GM19099 (cell line): ENCODE measurements around the gene CTR9.

Experiments used
- POLR2A ChIP-seq: IDR thresholded peaks from 3 replicates; pipeline ENCODE4 v1.6.1; 2011; ENCODE audit warnings: low read depth; ENCODE audit not compliant: insufficient read length; ENCODE audit errors: extremely low read depth

CTR9 gene

GRCh38 chr11:10750838-10751580, at the start of gene CTR9:
Gene CTR9, plus strand, starts transcription at chr11:10751246. Its CDS starts 167 bp downstream, at chr11:10751413.
- peak; percentile 97 for TF ChIP-seq POLR2A

- no peak for TF ChIP-seq POLR2A
Observed at GRCh38 chr11:10701982-10702381, 49.1 kb upstream of the CTR9 start.

- TF ChIP-seq POLR2A, result no peak
Observed at GRCh38 chr11:10708131-10708530, 42.9 kb upstream of the CTR9 start.

DNA sequence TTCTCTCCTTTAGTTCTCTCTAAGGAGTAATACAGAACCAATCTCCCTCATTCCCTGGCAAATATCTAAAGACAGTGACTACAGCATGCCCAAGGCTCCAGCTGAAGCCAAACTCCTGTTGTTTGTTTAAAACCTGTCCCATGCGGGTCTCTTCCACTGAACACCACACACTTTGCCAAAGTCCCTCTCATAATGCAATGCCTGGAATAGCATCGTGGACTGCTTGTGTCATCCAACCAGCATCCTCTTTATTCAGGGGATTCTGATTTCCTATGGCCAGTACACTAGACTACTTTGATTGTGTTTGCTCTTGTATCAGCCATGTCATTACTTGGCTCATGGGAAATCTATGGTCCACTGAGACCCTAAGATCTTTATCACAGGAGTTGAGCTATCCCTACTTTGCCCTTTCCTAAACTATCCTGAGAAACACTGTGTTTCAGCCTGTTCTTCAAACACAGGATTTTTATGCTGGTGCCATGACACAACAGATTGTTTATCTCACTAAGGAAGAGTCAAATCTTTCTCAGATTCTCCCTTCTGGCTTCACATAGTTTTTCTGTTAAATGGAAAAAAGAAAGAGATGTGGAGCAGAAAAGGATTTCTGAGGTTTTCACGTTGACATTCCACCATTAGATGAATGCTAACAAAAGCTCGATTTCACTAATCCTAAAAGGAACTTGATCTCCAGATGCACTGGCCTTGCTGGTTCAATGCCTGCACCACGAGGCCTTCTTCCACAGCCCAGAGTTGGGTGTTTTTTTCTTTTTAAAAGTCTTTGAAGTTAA, 41.6 kb upstream of the CTR9 start:
- TF ChIP-seq POLR2A, result no peak

GRCh38 chr11:10715571-10715970, 35.5 kb upstream of the CTR9 start:
- no peak for TF ChIP-seq POLR2A

- no peak for TF ChIP-seq POLR2A
Observed at GRCh38 chr11:10716122-10716521, 34.9 kb upstream of the CTR9 start.

DNA sequence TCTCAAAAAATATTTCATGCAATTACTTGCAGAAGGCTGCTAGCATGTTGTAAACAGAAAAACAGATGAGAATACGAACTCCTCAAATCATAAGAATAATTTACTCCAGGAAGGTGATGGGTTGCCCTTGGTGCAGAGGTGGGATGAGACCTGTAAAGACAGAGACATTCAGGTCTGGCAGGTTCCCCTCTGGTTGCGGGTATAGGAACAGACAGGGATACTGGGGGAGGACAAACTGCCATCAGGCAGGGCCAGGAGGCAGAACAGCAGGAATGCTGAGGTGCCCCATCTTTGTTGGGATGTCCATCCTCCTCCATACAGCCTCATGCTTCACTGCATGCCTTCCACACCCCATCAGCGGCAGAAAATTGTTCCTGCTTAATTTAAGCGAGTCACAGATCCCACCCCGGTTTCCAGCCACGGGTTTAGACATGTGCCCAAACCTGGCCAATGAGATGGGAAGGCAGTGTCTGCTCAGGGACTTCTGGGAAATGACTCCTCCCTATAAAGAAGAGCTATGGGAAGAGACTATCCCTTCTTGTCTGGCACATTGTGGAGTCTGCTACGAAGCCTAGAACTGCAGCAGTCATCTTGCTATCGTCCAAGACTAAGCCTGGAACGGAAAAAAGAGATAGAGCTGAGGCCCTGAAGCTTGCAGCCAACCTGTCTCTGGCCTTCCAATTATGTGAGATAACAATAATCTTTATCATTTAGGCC, 34.3 kb upstream of the CTR9 start:
- TF ChIP-seq POLR2A, result no peak

DNA sequence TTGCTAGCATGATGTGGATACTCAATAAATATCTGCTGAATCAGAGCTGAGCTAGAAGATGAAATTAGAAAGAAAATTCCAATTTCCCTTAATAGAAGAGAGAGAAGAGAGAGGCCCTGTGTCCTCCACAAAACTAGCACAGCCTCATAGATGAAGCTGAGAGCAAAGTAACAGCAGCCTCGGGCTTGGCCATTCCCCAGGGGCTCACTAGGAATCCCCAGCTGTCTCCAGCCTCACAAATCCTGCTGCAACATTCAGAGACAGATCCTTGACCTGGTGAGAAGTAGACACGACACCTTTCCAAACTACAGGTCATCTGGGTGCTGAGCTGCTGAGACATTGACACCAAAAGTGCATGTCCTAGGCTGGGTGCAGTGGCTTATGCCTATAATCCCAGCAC, 31.4 kb upstream of the CTR9 start:
- no peak for TF ChIP-seq POLR2A

GRCh38 chr11:10720881-10721376, 30.1 kb upstream of the CTR9 start:
- TF ChIP-seq POLR2A, result no peak

GRCh38 chr11:10722307-10722706, 28.7 kb upstream of the CTR9 start:
- no peak for TF ChIP-seq POLR2A

DNA sequence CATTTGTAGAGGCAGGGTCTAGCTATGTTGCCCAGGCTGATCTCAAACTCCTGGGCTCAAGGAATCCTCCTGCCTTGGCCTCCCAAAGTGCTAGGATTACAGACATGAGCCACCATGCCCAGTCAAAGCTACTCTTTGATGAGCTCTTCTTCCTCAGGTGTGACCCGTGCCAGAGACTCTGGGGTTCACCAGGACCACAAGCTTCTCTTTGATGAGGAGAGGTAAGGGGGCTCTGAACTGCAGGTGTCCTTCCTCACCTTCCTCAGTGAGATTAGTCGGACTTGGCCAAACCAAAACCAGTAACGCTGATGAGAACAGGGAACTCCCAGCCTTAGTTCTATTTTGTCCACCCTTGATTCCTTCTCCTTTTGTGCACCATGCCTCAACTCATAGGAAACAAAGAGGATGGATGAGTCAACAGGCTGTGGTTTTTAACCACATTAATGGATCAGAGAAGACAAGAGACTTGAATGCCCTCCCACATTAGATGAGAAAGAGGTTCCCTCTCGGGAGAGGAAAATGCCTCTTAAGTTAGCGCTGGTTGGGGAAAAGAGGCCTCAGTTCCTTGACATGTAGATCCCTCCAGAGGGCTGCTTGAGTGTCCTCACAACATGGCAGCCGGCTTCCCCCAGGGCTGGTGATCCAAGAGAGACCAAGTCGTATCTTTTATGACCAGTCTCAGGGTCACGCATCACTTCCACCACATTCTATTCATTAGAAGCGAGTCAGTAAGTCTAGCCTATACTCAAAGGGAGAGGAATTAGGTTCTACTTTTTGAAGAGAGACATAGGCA, 25.7 kb upstream of the CTR9 start:
- TF ChIP-seq POLR2A, result no peak

DNA sequence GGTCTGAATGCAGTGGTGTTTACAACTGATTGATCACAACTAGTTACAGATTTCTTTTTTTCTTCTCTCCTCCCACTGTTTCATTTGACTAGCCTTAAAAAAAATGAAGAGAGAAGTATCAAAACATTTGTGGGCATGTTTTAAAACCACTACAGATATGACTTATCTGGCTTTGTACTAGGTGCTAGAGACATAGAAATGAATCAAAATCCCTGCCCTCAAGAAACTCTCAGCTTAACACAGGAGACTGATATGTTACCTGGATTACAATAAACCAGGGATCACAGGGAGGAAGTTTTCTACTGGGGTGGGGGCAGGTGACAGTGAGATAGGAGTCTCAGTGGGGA, 25.2 kb upstream of the CTR9 start:
- TF ChIP-seq POLR2A, result no peak

GRCh38 chr11:10727146-10727851, 23.7 kb upstream of the CTR9 start:
- TF ChIP-seq POLR2A, result no peak

DNA sequence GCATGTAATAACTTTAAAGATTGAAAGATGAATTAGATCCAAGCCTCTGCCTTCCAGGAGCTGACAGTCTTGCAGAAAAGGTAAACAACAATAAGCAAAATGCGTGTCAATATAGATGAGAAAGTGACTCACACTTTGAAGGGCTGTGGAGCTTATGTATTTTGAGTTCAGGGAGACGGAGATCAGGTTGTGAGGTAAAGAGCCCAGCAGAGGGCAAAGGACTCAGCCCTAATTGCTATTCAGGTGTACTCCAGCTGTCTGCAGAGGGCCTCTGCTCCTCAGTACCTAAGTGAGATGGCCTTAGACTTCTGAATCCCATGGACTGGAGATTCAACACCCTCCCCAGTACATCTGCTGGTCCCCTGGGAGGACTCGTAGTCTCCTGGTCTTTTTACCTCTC, 22.9 kb upstream of the CTR9 start:
- no peak for TF ChIP-seq POLR2A
